Sigmoid colon (tissue), 7 donors: ENCODE measurements around the gene HACD4. TPM values are rescaled to one million over a fixed set of nuclear protein-coding genes. Genes with fewer than 3 reads are reported as not detected.

Experiments
- DNase-seq: peaks from one replicate; pipeline ENCODE4 v3.0.0-alpha.2; 2019
- H3K27ac ChIP-seq, 4 donors: fragments of 200-600 bp; sonication (generic); one replicate each; pipeline ENCODE4 v1.5.1; 2016 to 2019; ENCODE audit warnings: mild to moderate bottlenecking in 1 of 4
- H3K27me3 ChIP-seq, 3 donors: fragments of 200-600 bp; sonication (generic); one replicate each; pipeline ENCODE4 v1.5.1; 2019; ENCODE audit warnings: mild to moderate bottlenecking in 1 of 3
- H3K36me3 ChIP-seq, 4 donors: fragments of 200-600 bp; sonication (generic); one replicate each; pipeline ENCODE4 v1.5.1; 2016 to 2019
- H3K4me1 ChIP-seq, 4 donors: fragments of 200-600 bp; sonication (generic); one replicate each; pipeline ENCODE4 v1.5.1; 2017 to 2019
- H3K4me3 ChIP-seq, 4 donors: fragments of 200-600 bp; sonication (generic); one replicate each; pipeline ENCODE4 v1.5.1; 2017 to 2019; ENCODE audit warnings: mild to moderate bottlenecking in 2 of 4, moderate library complexity in 1 of 4
- H3K9me3 ChIP-seq, 4 donors: fragments of 200-600 bp in 3 of 4; sonication (generic) in 3 of 4; one replicate each; pipeline versions ENCODE4 v1.5.1 to v1.6.1; 2013 to 2019
- CTCF ChIP-seq, 4 experiments: fragments of 450-650 bp in 3 of 4; fragments of 200-600 bp in 1 of 4; IDR thresholded peaks; one replicate each; pipeline ENCODE4 v1.5.1; 2016 to 2019; ENCODE audit warnings: antibody characterized with exemption in 4 of 4, mild to moderate bottlenecking in 3 of 4, moderate library complexity in 2 of 4
- EP300 ChIP-seq, 4 donors: sonication (generic); formaldehyde crosslinking; IDR thresholded peaks; one replicate each; pipeline ENCODE4 v1.6.1; 2017; ENCODE audit warnings: antibody characterized with exemption in 4 of 4
- POLR2A ChIP-seq, 2 donors: fragments of 450-650 bp; IDR thresholded peaks; one replicate each; pipeline ENCODE4 v1.6.1; 2016; ENCODE audit warnings: antibody characterized with exemption in 2 of 2, mild to moderate bottlenecking in 2 of 2, moderate library complexity in 2 of 2
- POLR2AphosphoS5 ChIP-seq, 4 donors: sonication (generic); formaldehyde crosslinking; IDR thresholded peaks; one replicate each; pipeline ENCODE4 v1.6.1; 2017; ENCODE audit warnings: antibody characterized with exemption in 4 of 4
- WGBS, 2 donors: extraction: QIAGEN DNeasy Blood & Tissue Kit; methylation state at CpG; one replicate each; pipeline ENCODE4 v1.1.7; 2013; 5-methylcytosine and 5-hydroxymethylcytosine counted together
- intact Hi-C: fragments of 100-400 bp; cut with DNase I; formaldehyde crosslinking; loops from one replicate; pipeline ENCODE4 v1.15.1; 2023
- polyA plus RNA-seq, 3 donors: library from polyadenylated mRNA; stranded (reverse); fragments of 200-250 nt; gene quantifications; one replicate each; pipeline ENCODE4 v1.2.3, GENCODE V29; 2013
- total RNA-seq, 4 donors: library from RNA; depleted of rRNA; stranded (reverse); fragments of >200 nt; gene quantifications; one replicate each; pipeline ENCODE4 v1.1.0, GENCODE V29; 2016
- donor health status: healthy with polysubstance abuse.
- donor health status: Bipolar disorder and iron deficiency.
- donor health status: healthy.

The HACD4 gene
- total and polyA plus RNA-seq, 7 donors: 1.4 to 14.7 (median 8.8) TPM

DNA sequence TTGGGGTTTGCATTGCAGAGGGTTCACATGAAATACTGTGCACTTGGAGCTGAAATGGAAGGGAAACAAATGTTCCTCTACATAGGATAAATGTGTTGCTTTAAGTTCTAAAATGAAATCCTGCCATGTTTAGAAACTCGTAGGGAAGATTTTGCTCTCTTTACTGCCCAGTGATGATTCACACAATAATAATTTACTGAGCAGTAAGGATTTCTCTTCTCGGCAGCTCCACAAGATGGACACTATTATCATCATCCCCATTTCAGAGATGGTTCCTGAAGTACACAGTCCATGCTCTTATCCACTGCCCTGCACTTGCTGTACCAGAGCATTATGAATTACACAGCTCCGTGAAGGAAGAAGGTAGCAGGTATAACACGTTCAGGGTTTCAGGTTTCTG, 4.1 kb downstream of the HACD4 start:
- WGBS, 2 donors: 71 to 84% methylated on average over 4 of the region's 4 CpGs
- Histone ChIP-seq H3K4me1 (peaks cover 0 to 36% (median 25%) of the 10 kb centered on the region in 4 donors), H3K27ac (peak overlapping the region; percentile 44 to 91 (median 69)), H3K36me3 (no peaks in the 10 kb centered on the region), H3K4me3 (no peak overlapping the region), H3K27me3 (no peaks in the 10 kb centered on the region), H3K9me3 (no peaks in the 10 kb centered on the region)
- intact Hi-C loops: loop anchor here (10.0 kb wide), 1 partner anchor 402 kb away; the partner anchor contains the start of gene MLLT3
- TF ChIP-seq EP300 (IDR thresholded peaks at IDR 0.05): no peak
- TF ChIP-seq POLR2AphosphoS5 (IDR thresholded peaks at IDR 0.05): no peak
- no peak for TF ChIP-seq CTCF (IDR thresholded peaks at IDR 0.05)
- TF ChIP-seq POLR2A (IDR thresholded peaks at IDR 0.05): no peak
- DNase-seq: no peak

DNA sequence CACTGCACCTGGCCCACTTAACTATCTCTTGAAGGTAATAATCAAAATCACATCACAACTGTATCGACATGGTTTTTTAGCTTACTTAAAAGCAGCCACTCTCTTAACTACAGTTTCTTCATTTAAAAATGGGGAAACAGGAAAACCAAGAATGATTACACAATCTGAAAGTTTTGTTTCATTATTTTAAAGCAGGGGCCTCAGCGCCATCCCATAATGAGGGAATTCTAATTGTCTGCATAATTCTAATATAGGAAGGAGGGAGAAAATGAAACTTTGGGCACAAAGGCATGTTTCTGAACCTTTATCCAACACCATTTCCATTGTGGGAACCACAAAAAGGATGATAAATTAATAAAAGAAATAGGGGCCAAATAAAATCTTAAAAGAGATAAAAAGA, 7.6 kb downstream of the HACD4 start:
- Histone ChIP-seq H3K4me1 (peaks cover 0 to 24% (median 18%) of the 10 kb centered on the region in 4 donors), H3K9me3 (no peaks in the 10 kb centered on the region), H3K36me3 (no peaks in the 10 kb centered on the region), H3K4me3 (no peak overlapping the region), H3K27ac (peak overlapping the region in 1 of 4 donors; percentile 13), H3K27me3 (no peaks in the 10 kb centered on the region)
- no peak for DNase-seq
- 69 to 91% methylated on average over 2 of the region's 2 CpGs for WGBS, 2 donors
- no peak for TF ChIP-seq EP300 (IDR thresholded peaks at IDR 0.05)
- TF ChIP-seq CTCF (IDR thresholded peaks at IDR 0.05): no peak
- no peak for TF ChIP-seq POLR2A (IDR thresholded peaks at IDR 0.05)
- TF ChIP-seq POLR2AphosphoS5 (IDR thresholded peaks at IDR 0.05): no peak
- intact Hi-C loops: loop anchor here (10.0 kb wide), 1 partner anchor 399 kb away; the partner anchor contains the start of gene MLLT3

DNA sequence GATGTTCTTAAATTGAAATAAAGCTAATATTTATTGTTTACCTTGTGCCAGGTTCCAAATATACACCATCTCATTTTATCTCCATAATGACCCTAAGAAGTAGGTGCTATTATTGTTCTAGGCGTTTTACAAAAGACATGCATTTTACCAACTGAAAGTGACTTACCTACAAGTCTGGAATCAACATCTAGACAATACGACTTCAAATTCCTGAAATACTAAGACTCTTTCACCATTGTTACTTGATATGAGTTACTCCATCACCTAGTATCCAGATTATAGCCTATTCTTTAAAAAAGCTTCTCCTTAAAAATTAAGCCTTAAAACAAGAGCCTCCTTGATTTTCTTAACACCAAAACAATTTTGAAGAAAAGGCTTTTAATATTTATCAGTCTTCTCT, 13.3 kb downstream of the HACD4 start:
- 97 to 98% methylated on average over 2 of the region's 2 CpGs for WGBS, 2 donors
- TF ChIP-seq POLR2AphosphoS5 (IDR thresholded peaks at IDR 0.05): no peak
- TF ChIP-seq POLR2A (IDR thresholded peaks at IDR 0.05): no peak
- no peak for TF ChIP-seq CTCF (IDR thresholded peaks at IDR 0.05)
- TF ChIP-seq EP300 (IDR thresholded peaks at IDR 0.05): no peak
- H3K27me3 ChIP-seq: no peaks in the 10 kb centered on the region

DNA sequence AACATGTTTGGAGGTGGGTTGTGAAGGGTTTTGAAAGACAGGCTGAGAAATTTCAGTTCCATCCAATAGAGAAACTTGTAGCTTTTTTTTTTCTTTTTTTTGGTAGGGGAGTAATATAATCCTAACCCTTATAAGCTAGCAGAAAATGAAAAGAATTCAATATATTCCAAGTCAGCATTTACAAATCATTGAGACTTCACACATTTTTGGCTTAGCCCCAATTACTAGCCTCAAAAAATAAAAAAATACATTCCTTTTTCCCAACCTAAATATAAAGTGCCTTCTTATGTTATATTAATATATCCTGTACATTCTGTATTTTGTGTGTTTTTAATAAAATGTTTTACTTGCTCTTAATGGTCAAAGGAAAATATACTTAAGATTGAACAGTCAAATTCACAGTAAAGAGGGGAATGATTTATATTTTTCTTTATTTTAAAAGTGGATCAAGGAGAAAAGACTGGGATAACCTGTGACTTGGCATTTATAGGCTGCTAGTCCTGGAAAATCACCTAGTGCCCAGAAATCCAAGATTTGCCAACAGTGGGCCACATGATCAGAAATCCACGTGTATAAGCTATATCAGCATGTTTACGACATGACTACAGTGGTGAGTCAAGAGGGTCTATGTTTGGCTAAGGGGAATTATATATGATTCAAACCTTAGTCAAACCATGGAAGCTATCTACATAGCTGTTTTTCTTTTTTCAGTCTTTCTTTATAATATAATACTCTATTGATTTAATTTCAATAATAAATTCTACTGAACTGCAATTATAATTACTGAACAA, 14.5 kb downstream of the HACD4 start:
- TF ChIP-seq POLR2AphosphoS5 (IDR thresholded peaks at IDR 0.05) (no peak), EP300 (IDR thresholded peaks at IDR 0.05) (no peak), CTCF (IDR thresholded peaks at IDR 0.05) (no peak), POLR2A (IDR thresholded peaks at IDR 0.05) (no peak)
- Histone ChIP-seq H3K27ac (no peak overlapping the region), H3K9me3 (no peaks in the 10 kb centered on the region), H3K27me3 (no peaks in the 10 kb centered on the region), H3K4me3 (no peak overlapping the region), H3K36me3 (no peaks in the 10 kb centered on the region), H3K4me1 (peaks cover 0 to 28% (median 24%) of the 10 kb centered on the region in 4 donors)
- WGBS, 2 donors: 67 to 78% methylated on average over 2 of the region's 2 CpGs
- intact Hi-C loops: no loop called here
- no peak for DNase-seq

More for the DNA sequence above, 13.3 kb downstream of the HACD4 start:
- H3K9me3 ChIP-seq: no peaks in the 10 kb centered on the region
- H3K36me3 ChIP-seq: no peaks in the 10 kb centered on the region
- DNase-seq: no peak
- no peak overlapping the region for H3K4me3 ChIP-seq
- no peak overlapping the region for H3K27ac ChIP-seq
- H3K4me1 ChIP-seq: peaks cover 0 to 28% (median 24%) of the 10 kb centered on the region in 4 donors
- intact Hi-C loops: no loop called here
